GM06990 (cell line): Measurements from ENCODE around the gene CPNE5.

Experiments used
- DNase-seq: peaks from one replicate; pipeline ENCODE4 v3.0.0-alpha.2; 2011; ENCODE audit not compliant: insufficient read length; ENCODE audit errors: extremely low read depth
- H3K27me3 ChIP-seq: replicated peaks from 2 replicates; pipeline ENCODE4 v1.6.0; 2011; ENCODE audit warnings: low read length; ENCODE audit not compliant: control insufficient read depth, insufficient read depth
- H3K36me3 ChIP-seq: 2 replicates; pipeline ENCODE4 v1.5.1; 2011; ENCODE audit warnings: low read length; ENCODE audit not compliant: control insufficient read depth, insufficient read depth
- H3K4me3 ChIP-seq: replicated peaks from 2 replicates; pipeline ENCODE4 v1.5.1; 2011; ENCODE audit warnings: low read depth, mild to moderate bottlenecking, control low read depth, low read length
- CTCF ChIP-seq: IDR thresholded peaks from 2 replicates; pipeline ENCODE4 v1.5.1; 2011; ENCODE audit warnings: low read length, control low read depth, mild to moderate bottlenecking, inconsistent platforms; ENCODE audit not compliant: insufficient read depth, poor library complexity, severe bottlenecking

Gene CPNE5

GRCh38 chr6:36847991-36848390 is 8.7 kb upstream of the CPNE5 start:
- no peak for DNase-seq
- peaks cover 2% of the 10 kb centered on the region for H3K36me3 ChIP-seq
- no peak for TF ChIP-seq CTCF
- H3K4me3 ChIP-seq, result no peak overlapping the region
- H3K27me3 ChIP-seq, result no peaks in the 10 kb centered on the region

- TF ChIP-seq CTCF, result no peak
- no peak for DNase-seq
- Histone ChIP-seq H3K27me3 (no peaks in the 10 kb centered on the region), H3K4me3 (no peak overlapping the region), H3K36me3 (no peaks in the 10 kb centered on the region)
Measured at GRCh38 chr6:36847152-36847551, 7.9 kb upstream of the CPNE5 start.

GRCh38 chr6:36845233-36845632 is 6.0 kb upstream of the CPNE5 start:
- no peak for TF ChIP-seq CTCF
- no peak for DNase-seq
- Histone ChIP-seq H3K36me3 (no peaks in the 10 kb centered on the region), H3K4me3 (no peak overlapping the region), H3K27me3 (no peaks in the 10 kb centered on the region; the same call in 1 of the 2 replicates)

GRCh38 chr6:36844232-36845170 is 5.3 kb upstream of the CPNE5 start:
- TF ChIP-seq CTCF, result no peak
- no peaks in the 10 kb centered on the region; the same call in 1 of the 2 replicates for H3K27me3 ChIP-seq
- no peak for DNase-seq
- no peak overlapping the region for H3K4me3 ChIP-seq
- no peaks in the 10 kb centered on the region for H3K36me3 ChIP-seq

GRCh38 chr6:36843170-36843569 is 3.9 kb upstream of the CPNE5 start:
- H3K36me3 ChIP-seq, result no peaks in the 10 kb centered on the region
- no peak overlapping the region for H3K4me3 ChIP-seq
- H3K27me3 ChIP-seq, result peaks cover 4% of the 10 kb centered on the region; the same call in 1 of the 2 replicates
- no peak for DNase-seq
- no peak for TF ChIP-seq CTCF
